22Rv1 (cell line): Measurements from ENCODE around the gene ADAMTS15.

Source experiments
- H3K27ac ChIP-seq: fragments of 450-650 bp; 2 replicates; pipeline ENCODE4 v1.5.1; 2017
- ZFX ChIP-seq: fragments of 450-650 bp; IDR thresholded peaks from 2 replicates; pipeline ENCODE4 v1.6.1; 2017; ENCODE audit warnings: antibody characterized with exemption, borderline replicate concordance
- TF ChIP-seq, protein P1 (sequence below): fragments of 450-650 bp; IDR thresholded peaks from 2 replicates; pipeline ENCODE4 v1.5.1; 2017; ENCODE audit warnings: mild to moderate bottlenecking

Gene ADAMTS15

DNA sequence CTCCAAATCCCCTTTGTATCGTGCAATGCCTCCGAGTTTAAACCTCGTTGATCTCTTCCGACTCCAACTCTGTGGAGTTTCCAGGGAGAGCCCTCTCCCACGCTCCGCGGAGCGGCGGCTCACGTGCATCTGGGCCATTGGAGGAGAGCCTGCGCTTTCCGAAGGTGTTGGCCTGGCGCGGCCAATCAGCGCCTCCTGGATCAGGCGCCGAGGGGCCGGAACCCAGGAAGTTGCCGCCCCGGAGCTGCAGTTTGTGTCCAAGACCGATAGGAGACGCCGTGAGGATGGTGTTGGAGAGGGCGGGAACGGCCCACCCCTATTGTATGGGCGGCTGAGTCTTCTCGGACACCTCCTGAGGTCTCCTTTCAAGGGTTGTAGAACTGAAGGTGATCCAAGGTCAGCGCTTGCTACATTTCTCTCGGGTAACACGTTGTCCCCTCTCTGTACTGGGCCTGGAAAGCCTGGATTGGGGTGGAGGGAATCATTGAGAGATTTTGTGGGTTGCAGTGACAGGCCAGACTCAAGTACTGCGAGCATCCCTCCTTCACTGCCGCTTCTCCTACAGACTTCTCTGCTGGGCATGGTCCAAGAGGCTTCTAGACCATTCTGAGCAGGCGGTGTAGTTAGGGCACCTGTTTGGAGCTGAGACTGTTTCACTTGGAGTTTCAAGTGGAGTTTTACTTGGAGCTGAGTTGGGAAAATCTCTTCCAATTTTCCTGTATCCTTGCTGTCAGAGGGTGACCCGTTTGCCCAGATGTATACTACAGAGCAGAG, 1.7 kb downstream of the ADAMTS15 start:
- TF ChIP-seq ZFX, result no peak
- TF ChIP-seq, protein P1, sequence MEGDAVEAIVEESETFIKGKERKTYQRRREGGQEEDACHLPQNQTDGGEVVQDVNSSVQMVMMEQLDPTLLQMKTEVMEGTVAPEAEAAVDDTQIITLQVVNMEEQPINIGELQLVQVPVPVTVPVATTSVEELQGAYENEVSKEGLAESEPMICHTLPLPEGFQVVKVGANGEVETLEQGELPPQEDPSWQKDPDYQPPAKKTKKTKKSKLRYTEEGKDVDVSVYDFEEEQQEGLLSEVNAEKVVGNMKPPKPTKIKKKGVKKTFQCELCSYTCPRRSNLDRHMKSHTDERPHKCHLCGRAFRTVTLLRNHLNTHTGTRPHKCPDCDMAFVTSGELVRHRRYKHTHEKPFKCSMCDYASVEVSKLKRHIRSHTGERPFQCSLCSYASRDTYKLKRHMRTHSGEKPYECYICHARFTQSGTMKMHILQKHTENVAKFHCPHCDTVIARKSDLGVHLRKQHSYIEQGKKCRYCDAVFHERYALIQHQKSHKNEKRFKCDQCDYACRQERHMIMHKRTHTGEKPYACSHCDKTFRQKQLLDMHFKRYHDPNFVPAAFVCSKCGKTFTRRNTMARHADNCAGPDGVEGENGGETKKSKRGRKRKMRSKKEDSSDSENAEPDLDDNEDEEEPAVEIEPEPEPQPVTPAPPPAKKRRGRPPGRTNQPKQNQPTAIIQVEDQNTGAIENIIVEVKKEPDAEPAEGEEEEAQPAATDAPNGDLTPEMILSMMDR, result 0 out of 2 replicates have a peak, but pooled peaks have one; percentile 7
- no peak overlapping the region for H3K27ac ChIP-seq

- H3K27ac ChIP-seq, result no peak overlapping the region
- no peak for TF ChIP-seq ZFX
- TF ChIP-seq, protein P1, result no peak
Measured at GRCh38 chr11:130451231-130452019, 3.0 kb downstream of the ADAMTS15 start.

DNA sequence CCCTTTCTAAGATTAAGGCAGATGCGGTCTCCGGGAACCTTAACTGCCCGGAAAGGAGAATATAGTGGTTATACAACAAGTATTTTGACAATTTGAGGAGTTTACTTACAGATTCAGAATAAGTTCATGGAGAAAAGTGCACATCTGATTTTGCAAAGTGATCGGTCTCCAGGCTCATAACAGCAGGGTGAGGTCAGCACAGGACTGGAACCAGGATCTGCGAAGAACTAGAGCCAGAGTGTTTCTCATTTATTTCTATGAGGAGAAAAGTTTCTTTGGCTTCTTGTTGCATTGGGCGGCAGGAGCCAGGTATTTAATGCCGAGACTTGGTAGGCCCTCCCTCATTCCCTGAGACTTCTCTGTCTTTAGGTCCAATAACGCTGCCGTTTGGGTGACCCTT, 3.7 kb downstream of the ADAMTS15 start:
- TF ChIP-seq ZFX, result no peak
- TF ChIP-seq, protein P1, result no peak
- H3K27ac ChIP-seq, result no peak overlapping the region

DNA sequence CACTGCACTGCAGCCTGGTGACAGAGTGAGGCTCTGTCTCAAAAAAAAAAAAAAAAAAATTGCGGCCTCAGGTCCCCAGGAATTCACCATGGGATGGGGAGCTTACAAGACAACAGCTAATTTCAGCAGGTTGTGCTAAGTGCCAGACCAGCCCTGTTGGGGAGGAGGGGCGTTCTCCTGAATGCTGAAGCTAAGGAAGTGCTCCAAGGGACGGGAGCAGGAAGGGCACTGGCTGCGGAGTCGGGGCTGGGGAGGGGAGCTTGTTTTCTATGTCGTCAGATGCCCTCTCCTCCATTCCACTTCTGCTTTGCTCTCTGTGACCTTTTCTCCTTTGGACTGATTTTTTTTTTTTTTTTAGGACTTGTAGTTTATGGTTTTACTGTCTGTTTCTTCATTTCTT, 4.5 kb downstream of the ADAMTS15 start:
- no peak for TF ChIP-seq ZFX
- TF ChIP-seq, protein P1, result no peak
- no peak overlapping the region for H3K27ac ChIP-seq

- no peak overlapping the region for H3K27ac ChIP-seq
- TF ChIP-seq, protein P1, result no peak
Measured at GRCh38 chr11:130454491-130455252, 6.2 kb downstream of the ADAMTS15 start.

GRCh38 chr11:130455483-130456127, 7.2 kb downstream of the ADAMTS15 start:
- TF ChIP-seq, protein P1, result no peak
- TF ChIP-seq ZFX, result no peak
- no peak overlapping the region for H3K27ac ChIP-seq
